Stomach (tissue), 4 donors: ENCODE measurements around the gene ABHD12B.

Experiments
- EP300 ChIP-seq: sonication (generic); formaldehyde crosslinking; IDR thresholded peaks from one replicate; pipeline ENCODE4 v1.6.1; 2017; ENCODE audit warnings: antibody characterized with exemption
- POLR2A ChIP-seq, 4 donors: fragments of 450-650 bp; IDR thresholded peaks; one replicate each; pipeline ENCODE4 v1.6.1; 2016; ENCODE audit warnings: antibody characterized with exemption in 4 of 4, control low read depth in 2 of 4, mild to moderate bottlenecking in 1 of 4, moderate library complexity in 1 of 4
- POLR2AphosphoS5 ChIP-seq, 3 donors: sonication (generic); formaldehyde crosslinking; IDR thresholded peaks; one replicate each; pipeline ENCODE4 v1.6.1; 2016; ENCODE audit warnings: antibody characterized with exemption in 3 of 3
- TF ChIP-seq, protein P1 (sequence below), 7 experiments: fragments of 450-650 bp in 4 of 7; fragments of 200-600 bp in 3 of 7; sonication (generic) in 3 of 7; IDR thresholded peaks; one replicate each; pipeline ENCODE4 v1.5.1; 2016 to 2019; ENCODE audit warnings: antibody characterized with exemption in 7 of 7, control low read depth in 2 of 7, mild to moderate bottlenecking in 1 of 7

DNA sequence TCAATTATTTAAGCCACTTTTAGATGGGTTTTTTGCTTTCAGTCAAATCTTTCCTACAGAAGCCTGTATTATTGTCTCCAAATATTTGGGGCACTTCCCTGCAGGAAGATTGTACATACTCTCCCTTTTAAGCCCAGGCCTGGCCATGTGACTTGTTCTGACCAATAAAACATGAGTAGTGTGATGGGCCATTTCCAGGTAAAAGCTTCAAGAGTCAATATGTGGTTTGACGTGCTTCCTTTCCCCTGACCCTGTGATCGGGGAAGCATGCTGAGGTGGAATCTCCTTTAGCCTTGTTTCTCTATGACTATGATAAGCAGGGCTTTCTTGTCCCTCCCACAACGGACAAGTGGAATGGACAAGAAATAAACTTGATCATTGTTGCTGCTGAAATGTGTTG lies 26.7 kb upstream of the ABHD12B start:
- TF ChIP-seq, protein P1, sequence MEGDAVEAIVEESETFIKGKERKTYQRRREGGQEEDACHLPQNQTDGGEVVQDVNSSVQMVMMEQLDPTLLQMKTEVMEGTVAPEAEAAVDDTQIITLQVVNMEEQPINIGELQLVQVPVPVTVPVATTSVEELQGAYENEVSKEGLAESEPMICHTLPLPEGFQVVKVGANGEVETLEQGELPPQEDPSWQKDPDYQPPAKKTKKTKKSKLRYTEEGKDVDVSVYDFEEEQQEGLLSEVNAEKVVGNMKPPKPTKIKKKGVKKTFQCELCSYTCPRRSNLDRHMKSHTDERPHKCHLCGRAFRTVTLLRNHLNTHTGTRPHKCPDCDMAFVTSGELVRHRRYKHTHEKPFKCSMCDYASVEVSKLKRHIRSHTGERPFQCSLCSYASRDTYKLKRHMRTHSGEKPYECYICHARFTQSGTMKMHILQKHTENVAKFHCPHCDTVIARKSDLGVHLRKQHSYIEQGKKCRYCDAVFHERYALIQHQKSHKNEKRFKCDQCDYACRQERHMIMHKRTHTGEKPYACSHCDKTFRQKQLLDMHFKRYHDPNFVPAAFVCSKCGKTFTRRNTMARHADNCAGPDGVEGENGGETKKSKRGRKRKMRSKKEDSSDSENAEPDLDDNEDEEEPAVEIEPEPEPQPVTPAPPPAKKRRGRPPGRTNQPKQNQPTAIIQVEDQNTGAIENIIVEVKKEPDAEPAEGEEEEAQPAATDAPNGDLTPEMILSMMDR (IDR thresholded peaks at IDR 0.05) = no peak
- TF ChIP-seq POLR2A (IDR thresholded peaks at IDR 0.05) (no peak), EP300 (no peak), POLR2AphosphoS5 (IDR thresholded peaks at IDR 0.05) (no peak)
